GM18870 (cell line): ENCODE data around the gene MMP1.

Experiments used
- ATAC-seq: cut with Tn5 transposase; IDR thresholded peaks from one replicate; pipeline ENCODE4 v1.9.1; 2021; ENCODE audit warnings: moderate library complexity; ENCODE audit not compliant: unreplicated experiment

MMP1 gene

DNA sequence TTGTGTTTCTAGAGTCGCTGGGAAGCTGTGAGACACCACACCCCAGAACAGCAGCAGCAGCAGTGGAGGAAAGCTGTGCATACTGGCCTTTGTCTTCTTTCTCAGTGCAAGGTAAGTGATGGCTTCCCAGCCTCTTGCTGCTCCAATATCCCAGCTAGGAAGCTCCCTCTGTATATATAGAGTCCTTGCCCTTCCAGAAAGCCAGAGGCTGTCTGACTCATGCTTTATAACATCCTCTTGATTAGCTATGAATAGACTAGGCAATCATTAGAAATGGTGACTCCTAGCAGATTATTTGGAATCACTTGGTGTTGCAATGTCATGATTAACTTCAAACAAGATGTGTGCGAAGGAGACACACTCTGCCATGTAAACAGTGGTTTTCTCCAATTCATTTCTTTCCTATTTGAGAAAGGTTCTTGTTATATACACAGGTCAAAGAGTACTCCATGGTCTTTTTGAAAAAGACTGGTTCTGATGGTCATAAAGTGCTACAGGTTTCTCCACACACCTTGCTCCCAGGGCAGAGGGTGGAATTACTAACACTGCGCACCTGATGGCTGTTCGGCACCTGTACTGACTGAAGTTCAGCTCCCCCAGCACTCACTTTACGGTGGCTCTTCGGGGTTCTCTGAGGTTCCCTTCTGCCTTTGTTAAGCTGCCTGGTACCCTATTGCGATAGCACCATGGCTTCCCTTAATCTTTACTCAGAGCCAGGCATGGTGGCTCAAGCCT lies at the start of gene MMP1:
Gene MMP1, minus strand, starts transcription at position 149 of the 735 bp plus-strand sequence. Its CDS starts 68 bp downstream, at position 81.
- ATAC-seq, result no peak

DNA sequence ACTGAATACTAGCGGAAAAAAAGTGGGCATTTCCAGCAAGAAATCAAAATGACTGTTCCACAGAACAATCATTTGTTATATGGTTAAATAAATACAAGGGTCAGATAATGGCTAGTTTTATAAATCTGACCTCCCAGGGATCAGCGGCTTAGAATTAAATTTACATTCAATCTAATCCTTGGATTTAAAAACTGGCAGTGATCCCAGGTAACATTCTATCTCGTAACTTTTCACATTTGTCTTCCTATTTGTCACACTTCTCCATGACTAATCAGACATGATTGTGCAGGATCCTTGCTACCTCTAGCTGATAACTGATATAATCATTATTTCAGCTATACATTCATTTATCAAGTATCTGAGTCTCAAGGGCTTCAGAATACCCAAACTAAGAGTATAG lies 48.3 kb upstream of the MMP1 start:
- ATAC-seq, result no peak

DNA sequence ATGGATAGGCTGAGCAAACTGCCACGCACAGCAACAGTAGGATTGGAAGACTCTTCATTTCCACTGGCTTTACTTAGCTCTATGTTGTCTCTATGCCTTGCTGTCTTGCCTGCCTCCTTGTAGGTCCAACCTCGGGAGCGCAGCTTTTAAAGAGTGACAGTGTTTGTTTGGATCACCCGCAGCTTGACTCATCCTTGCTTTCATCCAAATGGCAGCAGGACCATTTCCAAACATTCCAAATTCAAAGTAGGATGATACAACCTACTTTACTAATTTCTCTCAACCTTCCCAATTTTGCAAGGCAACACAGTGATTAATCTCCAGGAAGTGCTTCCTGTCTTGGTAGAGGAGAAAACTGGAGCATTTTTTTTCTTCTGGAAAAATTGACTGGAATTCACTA lies 45.5 kb upstream of the MMP1 start, which contains the start of gene MMP3:
Gene MMP3, minus strand, starts transcription at position 121 of the 400 bp plus-strand sequence. Its CDS starts 63 bp downstream, at position 58.
- no peak for ATAC-seq

DNA sequence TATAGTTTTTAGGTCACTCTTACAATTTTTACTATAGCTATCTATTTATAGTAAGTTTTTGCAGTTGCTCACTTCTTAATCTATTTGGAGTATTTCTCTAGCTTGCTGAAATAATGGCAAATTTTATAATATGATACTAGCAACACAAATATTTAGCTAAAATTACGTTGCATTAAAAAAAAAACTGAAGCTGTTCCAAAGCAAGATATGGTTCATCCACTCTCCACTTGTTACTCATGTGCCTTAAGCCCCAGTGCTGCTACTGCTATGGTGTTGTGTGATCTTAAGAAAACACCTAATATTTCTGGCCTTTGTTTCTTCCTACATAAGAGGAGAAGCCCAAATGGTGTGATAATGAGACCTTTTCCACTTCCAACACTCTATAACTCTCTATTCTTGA lies 45.0 kb upstream of the MMP1 start:
- ATAC-seq, result no peak

DNA sequence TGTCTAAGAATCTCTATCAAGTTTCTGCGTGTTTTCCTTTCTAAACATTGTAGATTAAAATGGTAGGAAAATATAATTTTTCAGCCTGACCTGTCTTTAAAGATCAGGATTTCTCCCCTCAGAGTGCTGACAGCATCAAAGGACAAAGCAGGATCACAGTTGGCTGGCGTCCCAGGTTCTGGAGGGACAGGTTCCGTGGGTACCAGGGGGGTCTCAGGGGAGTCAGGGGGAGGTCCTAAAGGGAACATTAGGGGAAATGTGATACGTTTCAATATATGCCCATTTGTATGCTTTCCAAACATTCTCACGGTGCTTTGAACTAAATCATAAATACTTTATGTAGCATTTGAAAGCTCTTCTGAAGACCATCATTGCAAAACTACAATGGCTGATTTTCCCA lies 42.1 kb upstream of the MMP1 start:
- ATAC-seq, result no peak

DNA sequence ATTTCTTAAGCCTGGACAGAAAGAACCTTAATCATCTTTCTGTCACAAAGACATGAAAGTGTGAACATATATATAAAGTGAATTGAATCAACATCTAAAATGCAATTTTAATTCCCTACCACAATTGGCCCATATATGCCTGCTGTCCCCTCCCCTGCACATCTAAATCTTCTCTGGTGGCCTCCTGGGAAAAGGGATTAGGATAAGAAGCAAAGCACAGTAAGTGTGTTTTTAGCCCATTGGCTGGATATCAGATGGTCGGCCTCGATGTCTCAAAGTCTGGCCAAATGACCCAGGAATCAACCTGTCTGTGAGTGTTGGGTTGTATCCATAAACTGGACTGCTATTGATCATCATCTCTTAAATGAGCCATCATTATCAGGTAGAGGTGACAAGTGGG lies 39.7 kb upstream of the MMP1 start:
- ATAC-seq, result no peak

DNA sequence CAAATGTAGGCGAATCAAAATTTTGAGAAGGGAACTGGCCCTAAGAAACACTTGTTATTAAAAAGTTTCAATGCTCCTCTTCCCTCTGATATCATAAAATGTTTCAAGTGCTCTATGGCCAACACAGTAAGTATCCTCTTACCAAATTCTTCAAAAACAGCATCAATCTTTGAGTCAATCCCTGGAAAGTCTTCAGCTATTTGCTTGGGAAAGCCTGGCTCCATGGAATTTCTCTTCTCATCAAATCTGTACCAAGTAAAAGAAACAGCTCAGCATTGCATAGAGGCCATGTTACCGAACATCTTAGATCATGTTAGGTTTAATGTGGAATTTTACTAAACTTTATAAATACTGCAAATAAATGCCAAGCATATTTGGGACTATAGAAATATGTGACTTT lies 39.2 kb upstream of the MMP1 start:
- no peak for ATAC-seq

DNA sequence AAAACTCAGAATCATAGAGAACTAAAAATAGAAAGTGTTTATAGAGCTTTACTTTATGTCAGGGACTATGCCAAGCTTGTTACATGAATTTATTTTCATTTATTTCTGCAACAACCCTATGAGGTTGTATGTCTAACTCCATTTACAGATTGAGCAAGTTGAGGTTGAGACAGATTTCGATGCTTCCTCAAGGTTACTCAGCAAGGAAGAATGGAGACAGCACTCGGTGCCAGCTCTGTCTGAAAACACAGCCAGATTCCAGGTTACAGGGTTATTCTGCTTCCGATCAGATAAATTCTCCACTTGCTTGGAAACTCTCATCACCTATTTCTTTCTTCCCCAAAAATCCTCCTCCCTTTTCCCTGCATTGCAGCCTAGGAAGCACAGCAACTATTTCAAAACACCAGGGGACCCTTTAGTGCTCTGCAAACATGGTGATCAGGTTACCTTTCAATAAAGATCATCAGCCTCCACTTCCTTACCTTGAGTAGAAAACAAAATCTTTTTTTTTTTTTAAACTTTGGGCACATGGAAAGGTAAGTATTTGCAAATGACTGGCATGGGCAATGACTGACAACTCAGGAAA lies 38.4 kb upstream of the MMP1 start:
- ATAC-seq, result no peak

DNA sequence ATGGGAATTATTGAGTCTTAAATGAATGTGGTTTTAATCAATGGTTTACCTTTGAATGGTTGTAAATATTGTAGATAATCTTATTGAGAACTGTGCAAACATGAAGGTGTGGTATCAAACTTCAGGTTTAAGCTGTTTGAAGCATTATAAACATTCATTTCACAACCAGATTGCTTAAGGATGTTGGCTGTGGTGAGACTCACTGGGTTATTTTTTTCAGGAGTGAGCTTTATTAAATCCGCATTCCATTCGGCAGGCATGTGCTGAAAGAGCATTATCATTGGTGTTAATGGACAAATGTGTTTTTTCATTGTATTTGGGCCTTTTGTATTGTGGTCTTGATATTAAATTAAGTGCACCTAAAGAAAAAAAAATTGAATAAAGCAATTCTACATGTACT lies 35.8 kb upstream of the MMP1 start:
- ATAC-seq, result no peak

DNA sequence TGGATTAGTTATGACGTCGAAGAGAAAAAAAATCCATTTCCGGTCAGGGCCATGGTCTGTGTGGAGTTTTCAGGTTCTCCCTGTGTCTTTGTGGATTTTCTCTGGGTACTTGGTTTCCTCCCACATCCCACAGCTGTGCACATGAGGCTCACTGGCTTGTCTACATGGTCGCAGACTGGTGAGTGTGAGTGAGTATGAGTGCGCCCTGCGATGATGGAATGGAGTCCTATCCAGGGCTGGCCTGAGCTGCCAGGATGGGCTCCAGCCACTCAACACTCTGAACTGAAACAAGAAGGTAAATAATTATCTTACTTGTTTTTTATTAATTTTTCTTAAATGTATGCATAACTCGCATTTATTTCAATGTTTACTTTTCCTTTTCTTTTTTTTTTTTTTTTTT lies 34.7 kb upstream of the MMP1 start:
- no peak for ATAC-seq

DNA sequence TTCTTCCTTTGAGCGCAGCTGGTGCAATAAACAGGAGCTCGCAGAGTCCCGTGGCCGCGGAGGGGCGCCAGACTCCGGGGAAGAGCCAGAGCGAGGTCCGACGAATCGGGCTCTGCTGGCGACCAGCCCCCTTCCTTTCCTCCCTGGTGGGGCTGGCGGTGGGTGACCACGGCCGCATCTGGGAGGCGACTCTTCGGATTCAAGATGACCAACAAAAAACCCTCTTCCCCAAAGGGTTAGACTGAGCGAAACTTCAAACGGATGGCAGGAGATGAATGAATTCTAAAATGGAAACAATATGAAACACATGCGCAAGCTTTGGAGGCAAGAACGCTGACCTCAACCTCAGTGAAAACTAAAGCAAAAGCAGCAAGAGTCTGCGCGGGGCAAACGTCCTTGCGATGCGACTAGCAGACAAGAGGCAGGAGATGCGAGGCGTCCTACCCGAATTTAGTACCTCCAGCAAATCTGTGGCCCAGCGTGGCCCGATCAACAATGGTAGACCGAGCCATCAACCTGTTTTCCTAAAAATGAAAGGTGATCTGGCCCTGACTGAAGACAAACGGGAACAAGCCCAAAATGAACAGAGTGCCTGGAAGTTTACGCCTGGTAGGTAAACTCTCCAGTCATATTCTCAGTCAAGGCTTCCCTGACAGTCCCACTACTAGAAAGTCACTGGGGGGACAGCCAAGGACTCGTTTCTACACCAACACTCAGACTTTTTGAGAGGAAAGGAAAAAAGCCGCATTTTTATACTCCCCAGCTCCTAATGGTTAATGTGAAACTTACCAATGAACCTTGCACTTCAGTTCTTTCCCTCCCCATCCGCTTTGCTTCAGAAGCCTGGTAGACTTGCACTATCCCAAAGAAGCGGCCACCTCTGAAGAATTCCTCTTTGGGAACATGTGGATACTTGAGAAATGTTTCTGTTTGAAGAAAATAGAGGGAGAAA lies 33.8 kb upstream of the MMP1 start:
- ATAC-seq, result no peak

DNA sequence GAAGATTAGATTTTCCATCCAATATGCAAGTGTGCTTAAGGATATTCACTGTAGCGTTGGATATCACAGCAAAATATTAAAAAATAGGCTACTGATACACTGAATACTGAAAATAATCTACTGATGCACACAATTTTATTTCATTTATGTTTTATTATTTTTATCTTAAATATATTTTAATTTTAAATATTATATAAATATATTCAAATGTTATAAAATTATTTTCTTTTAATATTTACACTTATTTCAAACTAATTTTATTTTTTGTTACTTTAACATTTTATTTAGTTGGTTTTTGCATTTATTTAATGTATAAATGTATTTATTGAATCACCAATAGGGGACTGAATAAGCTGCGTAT lies 33.1 kb upstream of the MMP1 start:
- ATAC-seq, result no peak

DNA sequence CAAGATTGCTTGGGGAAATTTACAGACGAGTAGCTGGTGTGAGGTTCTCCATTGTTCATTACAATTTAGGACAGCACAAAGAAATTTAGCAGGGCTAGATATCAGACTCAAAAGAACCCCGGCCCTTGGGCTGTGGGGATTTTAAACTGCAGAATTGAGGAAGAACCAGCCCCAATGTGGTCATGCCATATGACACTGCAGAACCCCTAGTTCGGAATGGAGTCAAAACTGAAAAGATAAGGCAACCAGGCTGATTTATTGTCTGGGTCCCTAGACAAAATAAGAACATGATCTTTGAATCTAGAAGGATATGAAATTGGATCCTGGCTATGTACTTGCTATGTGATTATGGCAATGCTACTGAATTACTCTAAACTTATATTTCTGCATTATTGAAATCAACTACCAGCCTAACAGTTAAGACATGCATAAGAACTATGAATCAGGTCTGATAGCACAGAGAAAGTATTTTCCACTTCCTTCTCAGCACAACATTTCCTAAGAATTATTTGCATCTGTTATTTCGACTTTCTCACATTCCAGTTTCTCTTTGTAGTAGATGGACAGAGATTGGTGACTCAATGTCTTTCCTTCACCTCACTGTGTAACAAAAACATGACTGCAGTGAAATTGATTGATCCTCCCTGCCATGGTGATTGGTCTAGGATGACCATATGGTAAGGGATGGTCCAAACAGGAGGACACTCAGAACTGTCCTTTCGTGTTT lies 32.2 kb upstream of the MMP1 start:
- no peak for ATAC-seq

DNA sequence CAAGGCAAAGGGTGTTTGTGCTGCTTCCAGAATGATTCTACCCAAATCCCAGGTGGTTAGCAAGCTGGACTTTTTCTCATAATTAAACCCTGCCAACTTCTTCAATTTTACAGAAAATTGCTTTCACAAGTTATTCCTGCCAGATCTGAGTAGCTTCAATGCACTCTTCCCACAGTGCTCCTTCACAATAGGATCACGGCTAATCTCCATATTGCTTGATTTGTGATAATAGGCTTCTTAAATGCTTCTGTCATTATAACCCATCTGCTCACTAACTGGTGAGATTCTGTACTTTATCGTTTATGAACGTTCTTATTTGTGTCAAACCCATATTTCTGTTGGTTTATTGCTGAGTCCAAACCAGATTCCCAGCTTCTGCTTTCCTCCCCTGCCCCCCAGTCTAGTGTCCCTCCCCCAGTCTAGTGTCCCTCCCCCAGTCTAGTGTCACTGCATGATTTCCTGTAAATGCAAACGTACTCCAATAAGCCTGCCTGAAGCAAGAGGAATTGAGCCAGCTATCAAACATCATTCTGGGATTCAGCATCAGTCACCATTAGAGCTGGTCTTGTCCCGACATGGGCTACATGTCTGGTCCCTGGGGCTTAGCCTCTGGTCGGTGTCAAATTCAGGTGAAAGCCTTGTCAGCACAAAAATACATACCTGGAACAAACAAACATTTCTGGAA lies 31.5 kb upstream of the MMP1 start:
- ATAC-seq, result no peak

DNA sequence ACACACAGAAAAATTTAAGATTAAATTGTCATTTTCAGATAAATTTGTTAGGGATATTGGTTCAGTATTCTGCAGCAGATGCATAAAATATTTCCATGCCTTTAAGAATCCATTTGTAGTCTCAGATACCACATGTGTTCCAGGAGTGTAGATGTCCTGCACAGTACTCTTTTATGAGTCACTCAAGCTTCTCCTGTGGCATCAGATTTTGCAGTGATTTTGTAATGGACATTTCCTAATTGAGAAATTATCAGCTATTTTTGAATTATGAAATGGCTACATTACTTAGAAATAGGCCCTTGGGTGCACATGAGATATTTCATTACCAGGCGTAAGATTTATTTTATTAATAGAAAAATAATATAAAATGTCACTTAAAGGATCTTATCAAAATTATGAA lies 26.6 kb upstream of the MMP1 start:
- no peak for ATAC-seq

DNA sequence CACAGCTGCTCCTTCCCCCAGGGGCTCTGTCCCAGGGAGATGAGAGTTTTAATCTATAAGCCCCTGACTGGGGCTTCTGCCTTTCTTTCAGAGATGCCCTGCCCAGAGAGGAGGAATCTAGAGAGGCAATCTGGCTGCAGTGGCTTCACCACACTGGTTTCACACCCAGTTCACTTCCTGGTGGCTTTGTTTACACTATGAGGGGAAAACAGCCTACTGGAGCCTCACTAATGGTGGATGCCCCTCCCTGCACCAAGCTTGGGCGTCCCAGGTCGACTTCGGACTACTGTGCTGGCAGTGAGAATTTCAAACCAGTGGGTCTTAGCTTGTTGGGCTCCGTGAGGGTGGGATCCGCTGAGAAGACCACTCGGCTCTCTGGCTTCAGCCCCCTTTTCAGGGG lies 21.5 kb upstream of the MMP1 start:
- ATAC-seq, result no peak

DNA sequence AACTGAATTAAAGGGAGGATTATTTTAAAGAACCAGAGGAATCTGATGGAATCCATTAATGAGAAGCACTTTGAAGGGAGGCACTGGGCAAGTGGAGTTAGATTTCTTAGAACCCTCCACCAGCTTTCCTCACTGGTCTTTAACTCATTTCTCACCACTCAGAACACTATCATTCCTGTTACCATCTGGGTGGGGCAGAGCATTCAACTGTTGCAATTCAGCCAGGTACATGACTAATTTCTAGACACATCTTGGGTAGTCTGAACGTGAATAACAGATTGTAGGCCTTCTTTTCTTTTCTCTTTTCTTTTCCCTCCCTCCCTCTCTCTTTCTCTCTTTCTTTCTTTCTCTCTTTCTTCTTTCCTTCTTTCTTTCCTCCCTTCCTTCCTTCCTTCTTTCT lies 15.5 kb upstream of the MMP1 start:
- no peak for ATAC-seq

DNA sequence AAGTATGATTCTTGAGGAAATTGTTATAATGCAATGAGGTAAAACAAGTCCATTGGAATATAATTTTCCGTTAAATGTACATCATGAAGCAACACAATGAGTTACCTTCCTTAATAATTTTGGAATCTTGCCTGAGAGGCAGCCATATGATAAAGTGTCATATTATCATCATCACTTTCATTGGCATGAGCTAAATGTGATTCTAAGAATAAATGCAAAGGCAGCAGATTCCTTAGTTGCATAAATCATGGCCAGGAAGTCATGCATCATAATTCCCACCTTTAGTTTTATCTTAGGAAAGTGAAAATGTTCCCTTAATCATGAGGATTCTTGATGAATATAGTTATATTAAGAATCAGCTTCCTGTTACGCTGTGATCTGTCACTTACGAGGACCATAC lies 14.2 kb upstream of the MMP1 start:
- ATAC-seq, result no peak

DNA sequence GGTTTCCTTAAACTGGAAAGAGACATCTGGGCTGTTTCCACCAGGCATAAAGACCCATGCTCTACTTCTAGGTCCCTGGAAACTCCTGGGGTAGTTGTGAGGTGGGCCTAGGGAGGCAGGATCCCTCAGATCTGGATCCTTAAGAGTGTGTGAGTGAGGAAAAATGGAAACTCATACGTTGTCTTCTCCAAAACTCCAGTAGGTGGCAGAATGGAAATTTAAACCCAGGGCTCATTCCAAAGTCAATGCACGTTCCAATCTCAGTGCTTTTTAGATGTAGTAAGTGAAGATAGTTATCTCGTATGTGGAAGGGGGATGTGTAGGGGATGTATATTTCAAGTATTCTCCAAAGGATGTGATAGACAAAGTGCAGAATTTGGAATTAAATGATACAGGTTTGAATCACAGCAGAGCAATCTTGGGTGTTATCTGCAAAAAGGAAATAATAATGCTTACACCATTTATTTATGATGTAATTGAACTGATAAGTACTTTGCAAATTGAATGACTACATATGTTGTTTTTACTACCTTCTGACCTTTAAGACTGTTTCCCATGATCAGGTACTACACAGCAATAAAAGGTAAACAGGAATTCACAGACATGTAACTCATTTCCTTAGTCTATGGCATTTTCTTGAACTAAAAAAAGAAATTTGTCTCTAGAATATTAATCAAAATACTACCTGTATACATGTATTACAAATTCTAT lies 13.1 kb upstream of the MMP1 start:
- no peak for ATAC-seq

DNA sequence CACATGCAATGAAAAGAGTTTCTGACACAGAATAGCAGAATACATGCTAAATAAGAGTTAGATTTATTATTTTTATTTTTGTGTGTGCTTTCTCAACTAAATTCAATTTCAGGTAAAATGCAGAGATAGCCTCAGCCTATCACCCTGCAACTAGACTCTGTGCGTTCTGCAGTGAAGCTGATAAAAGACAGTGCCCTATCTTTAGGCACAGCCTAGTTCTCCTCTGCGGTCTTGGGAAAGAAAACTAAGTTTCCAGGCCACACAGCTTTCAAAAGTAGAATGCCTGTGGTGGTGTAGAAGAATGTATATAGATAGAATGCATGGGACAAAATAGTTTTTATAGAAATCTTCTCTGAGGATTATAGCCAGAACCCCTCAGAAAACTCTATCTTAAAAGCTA lies 12.0 kb upstream of the MMP1 start:
- no peak for ATAC-seq
